Mesothelial cell of epicardium (in vitro differentiated cells): Measurements from ENCODE around the gene PRR15L. TPM values are rescaled to one million over a fixed set of nuclear protein-coding genes. Genes with fewer than 3 reads are reported as not detected.

Source experiments
- DNase-seq, 2 experiments: peaks; one replicate each; pipeline ENCODE4 v3.0.0; 2021; ENCODE audit warnings: low spot score in 2 of 2; ENCODE audit not compliant: unreplicated experiment in 2 of 2
- H3K27ac Mint-ChIP-seq: 2 replicates; pipeline ENCODE4 v1.8.0; 2021; ENCODE audit warnings: mixed read lengths
- H3K27me3 Mint-ChIP-seq: 2 replicates; pipeline ENCODE4 v1.8.0; 2021; ENCODE audit warnings: low read depth, mixed read lengths
- H3K36me3 Mint-ChIP-seq: 2 replicates; pipeline ENCODE4 v1.8.0; 2021; ENCODE audit warnings: mixed read lengths
- H3K4me1 Mint-ChIP-seq: 2 replicates; pipeline ENCODE4 v1.8.0; 2021; ENCODE audit warnings: mixed read lengths
- H3K4me3 Mint-ChIP-seq: 2 replicates; pipeline ENCODE4 v1.8.0; 2021; ENCODE audit warnings: mild to moderate bottlenecking, moderate library complexity, mixed read lengths
- H3K9me3 Mint-ChIP-seq: 2 replicates; pipeline ENCODE4 v1.8.0; 2021; ENCODE audit warnings: mixed read lengths
- total RNA-seq: library from RNA; stranded (reverse); gene quantifications from 3 replicates; pipeline ENCODE4 v1.2.1, GENCODE V29; 2021
- TF ChIP-seq, protein P1 (sequence below): fragments of 200-600 bp; sonication (generic); IDR thresholded peaks from one replicate; pipeline ENCODE4 v1.5.0; 2021; ENCODE audit warnings: antibody characterized with exemption; ENCODE audit not compliant: unreplicated experiment

Gene PRR15L
- total RNA-seq, 1 donor from 2014 or later: 3.4 TPM

- H3K27me3 Mint-ChIP-seq: no peaks in the 10 kb centered on the region
- peaks cover 4% of the 10 kb centered on the region for H3K36me3 Mint-ChIP-seq
- DNase-seq: no peak
- H3K27ac Mint-ChIP-seq: no peak overlapping the region
- TF ChIP-seq, protein P1, sequence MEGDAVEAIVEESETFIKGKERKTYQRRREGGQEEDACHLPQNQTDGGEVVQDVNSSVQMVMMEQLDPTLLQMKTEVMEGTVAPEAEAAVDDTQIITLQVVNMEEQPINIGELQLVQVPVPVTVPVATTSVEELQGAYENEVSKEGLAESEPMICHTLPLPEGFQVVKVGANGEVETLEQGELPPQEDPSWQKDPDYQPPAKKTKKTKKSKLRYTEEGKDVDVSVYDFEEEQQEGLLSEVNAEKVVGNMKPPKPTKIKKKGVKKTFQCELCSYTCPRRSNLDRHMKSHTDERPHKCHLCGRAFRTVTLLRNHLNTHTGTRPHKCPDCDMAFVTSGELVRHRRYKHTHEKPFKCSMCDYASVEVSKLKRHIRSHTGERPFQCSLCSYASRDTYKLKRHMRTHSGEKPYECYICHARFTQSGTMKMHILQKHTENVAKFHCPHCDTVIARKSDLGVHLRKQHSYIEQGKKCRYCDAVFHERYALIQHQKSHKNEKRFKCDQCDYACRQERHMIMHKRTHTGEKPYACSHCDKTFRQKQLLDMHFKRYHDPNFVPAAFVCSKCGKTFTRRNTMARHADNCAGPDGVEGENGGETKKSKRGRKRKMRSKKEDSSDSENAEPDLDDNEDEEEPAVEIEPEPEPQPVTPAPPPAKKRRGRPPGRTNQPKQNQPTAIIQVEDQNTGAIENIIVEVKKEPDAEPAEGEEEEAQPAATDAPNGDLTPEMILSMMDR: no peak
- H3K9me3 Mint-ChIP-seq: no peaks in the 10 kb centered on the region
- no peaks in the 10 kb centered on the region for H3K4me1 Mint-ChIP-seq
- no peak overlapping the region for H3K4me3 Mint-ChIP-seq
Measured at GRCh38 chr17:47934856-47935255, 22.8 kb downstream of the PRR15L start.

GRCh38 chr17:47931848-47932247, 25.8 kb downstream of the PRR15L start:
- Mint-ChIP-seq H3K9me3 (no peaks in the 10 kb centered on the region), H3K36me3 (peaks cover 11% of the 10 kb centered on the region), H3K27me3 (no peaks in the 10 kb centered on the region), H3K4me1 (peaks cover 8% of the 10 kb centered on the region), H3K27ac (no peak overlapping the region), H3K4me3 (no peak overlapping the region)
- no peak for DNase-seq
- TF ChIP-seq, protein P1: no peak

GRCh38 chr17:47929218-47930000, 28.3 kb downstream of the PRR15L start:
- TF ChIP-seq, protein P1: no peak
- H3K27me3 Mint-ChIP-seq: no peaks in the 10 kb centered on the region
- H3K36me3 Mint-ChIP-seq: peaks cover 22% of the 10 kb centered on the region
- no peak for DNase-seq
- peaks cover 8% of the 10 kb centered on the region for H3K4me1 Mint-ChIP-seq
- no peaks in the 10 kb centered on the region for H3K9me3 Mint-ChIP-seq
- H3K27ac Mint-ChIP-seq: no peak overlapping the region
- H3K4me3 Mint-ChIP-seq: no peak overlapping the region

GRCh38 chr17:47928415-47928814, 29.3 kb downstream of the PRR15L start:
- Mint-ChIP-seq H3K4me3 (no peak overlapping the region), H3K36me3 (peaks cover 22% of the 10 kb centered on the region), H3K27me3 (no peaks in the 10 kb centered on the region), H3K9me3 (no peaks in the 10 kb centered on the region), H3K27ac (no peak overlapping the region), H3K4me1 (peaks cover 8% of the 10 kb centered on the region)
- TF ChIP-seq, protein P1: no peak
- DNase-seq: no peak

DNA sequence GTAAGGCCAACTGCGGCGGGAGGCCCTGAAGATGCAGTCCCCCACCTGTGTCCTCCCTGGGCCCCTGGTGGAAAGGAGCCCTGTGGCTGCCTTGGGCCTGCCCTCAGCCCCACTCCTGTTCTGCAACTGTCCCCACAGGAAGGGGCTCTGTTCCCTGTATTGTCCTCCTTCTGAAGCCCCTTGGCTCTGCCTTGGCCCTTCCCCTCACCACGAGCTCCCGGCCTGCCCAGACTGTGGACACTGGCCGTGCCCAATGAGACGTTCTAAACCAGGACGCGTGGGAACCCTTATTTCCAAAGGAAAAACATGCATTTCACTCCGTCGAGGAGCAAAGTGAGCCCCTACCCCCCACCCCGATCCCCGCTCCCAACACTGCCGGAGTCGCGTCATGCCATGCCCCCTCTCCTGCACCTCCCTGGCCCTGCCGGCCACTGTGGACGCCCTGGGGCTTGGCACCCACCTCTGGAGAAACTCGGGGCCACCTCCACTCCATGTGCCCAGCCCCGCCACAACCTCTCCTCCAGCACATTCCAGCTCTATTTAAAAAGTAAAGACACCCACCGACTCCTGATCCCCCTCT, 29.8 kb downstream of the PRR15L start:
- no peaks in the 10 kb centered on the region for H3K27me3 Mint-ChIP-seq
- TF ChIP-seq, protein P1: no peak
- H3K9me3 Mint-ChIP-seq: no peaks in the 10 kb centered on the region
- H3K36me3 Mint-ChIP-seq: peaks cover 27% of the 10 kb centered on the region
- no peak overlapping the region for H3K27ac Mint-ChIP-seq
- DNase-seq: no peak
- H3K4me1 Mint-ChIP-seq: peaks cover 8% of the 10 kb centered on the region
- H3K4me3 Mint-ChIP-seq: no peak overlapping the region
